NCI-H748 treated with DMSO at 0.1 percent for 48 hours (cell line): Measurements from ENCODE around the gene SSNA1.
A peak's percentile ranks its signal among the peaks of the same experiment; 100 is the strongest.

Experiments used
- DNase-seq: peaks from one replicate; lab custom pipeline; 2025; lab: John Stamatoyannopoulos, UW

The SSNA1 gene

DNA sequence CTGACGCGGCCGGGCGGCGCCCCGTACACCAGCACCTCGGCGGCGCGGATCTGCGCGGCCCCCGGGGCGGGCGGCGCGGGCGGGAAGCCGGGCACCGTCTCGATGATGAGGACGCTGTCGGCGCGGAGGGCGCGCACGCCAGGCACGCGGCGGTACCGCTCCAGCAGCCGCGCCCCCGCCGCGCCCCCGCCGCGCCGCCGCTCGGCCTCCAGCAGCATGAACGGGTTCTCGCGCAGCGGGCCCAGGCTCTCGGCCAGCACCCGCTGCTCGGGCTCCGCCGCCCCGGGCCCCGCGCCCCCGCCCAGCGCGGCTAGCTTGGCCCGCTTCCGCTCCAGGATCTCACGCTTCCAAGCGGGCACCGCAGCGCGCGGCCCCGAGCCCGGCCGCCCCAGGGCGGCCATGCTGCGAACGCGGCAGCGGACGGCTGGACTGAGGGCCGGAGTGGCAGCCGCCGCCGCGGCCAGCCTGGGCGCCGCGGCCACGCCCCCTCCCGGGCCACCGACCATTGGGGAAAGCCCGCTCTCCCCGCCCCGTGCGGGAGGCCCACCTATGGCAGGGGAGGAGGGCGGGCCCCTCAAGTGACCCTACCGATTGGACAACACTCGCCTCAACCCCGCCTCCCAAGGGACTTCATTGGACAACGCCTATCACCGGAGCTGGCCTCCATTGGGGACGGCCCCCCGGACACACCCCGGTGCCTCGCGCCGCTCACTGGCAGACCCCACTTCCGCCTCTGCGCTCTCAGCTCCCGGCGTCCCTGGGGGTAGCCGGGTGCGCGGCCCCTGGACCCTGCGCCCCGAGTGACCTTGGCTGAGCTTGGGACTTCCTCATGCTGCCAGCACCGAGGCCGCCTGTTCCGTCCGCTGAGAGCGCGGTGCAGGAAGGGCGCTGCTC is 12.1 kb downstream of the SSNA1 start, which contains the start of gene TPRN:
TPRN (minus strand) TSS at position 431 of the 894 bp plus-strand sequence; CDS start at position 401, 30 bp downstream.
- DNase-seq, result peak; percentile 98

DNA sequence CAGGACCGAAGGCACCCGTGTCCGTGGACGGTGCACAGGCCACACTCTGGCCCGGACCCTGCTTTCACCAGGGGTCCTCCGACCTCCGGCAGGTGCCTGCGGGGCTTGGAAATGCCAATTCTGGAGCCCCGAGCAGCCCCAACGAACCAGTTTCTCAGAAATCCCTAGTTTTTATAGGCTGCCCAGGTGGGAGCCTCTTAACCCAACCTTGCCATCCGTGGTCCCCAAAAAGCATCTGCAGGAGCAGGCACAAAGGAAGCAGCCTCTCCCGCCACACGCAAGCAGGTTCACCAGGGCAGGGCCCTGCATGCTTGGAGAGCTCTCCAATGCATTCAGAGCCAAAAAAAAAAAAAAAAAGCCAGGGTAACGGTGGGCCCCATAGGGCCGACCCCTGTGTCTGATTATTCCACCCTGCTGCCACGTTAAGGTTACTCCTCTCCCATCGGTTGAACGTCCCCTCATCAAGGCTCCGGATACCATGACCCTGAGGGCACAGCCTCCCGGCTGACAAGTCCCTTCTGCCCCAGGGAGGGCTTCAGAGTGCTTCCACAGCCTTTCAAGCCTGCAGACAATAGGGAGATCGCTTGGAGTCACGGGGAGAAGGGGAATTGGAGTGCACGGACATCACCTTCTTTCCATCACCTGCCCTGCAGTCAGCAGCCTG is 12.9 kb downstream of the SSNA1 start:
- no peak for DNase-seq

DNA sequence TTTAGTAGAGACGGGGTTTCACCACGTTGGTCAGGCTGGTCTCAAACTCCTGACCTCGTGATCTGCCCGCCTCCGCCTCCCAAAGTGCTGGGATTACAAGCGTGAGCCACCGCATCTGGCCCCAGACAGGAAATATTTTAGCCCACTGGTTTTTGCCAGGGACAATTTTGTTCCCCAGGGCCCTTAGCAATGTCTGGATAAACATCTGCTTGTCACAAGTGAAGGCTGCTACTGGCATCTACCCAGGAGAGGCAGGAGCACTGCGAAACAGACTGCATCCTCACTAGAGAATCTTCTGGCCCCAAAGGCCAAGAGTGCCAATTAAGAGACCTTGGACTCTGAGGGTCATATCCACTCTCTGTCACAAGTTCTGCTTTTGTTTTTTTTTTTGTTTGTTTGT is 14.5 kb downstream of the SSNA1 start:
- no peak for DNase-seq

DNA sequence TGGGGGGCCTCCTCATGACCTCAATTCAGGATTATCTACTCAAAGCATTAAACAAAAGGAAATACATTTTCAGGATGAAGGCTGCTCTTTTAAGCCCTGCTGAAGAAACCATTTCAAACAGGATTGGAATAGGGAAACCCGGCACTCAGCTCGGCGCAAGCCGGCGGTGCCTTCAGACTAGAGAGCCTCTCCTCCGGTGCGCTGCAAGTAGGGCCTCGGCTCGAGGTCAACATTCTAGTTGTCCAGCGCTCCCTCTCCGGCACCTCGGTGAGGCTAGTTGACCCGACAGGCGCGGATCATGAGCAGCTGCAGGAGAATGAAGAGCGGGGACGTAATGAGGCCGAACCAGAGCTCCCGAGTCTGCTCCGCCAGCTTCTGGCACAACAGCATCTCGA is 16.3 kb downstream of the SSNA1 start:
- no peak for DNase-seq

DNA sequence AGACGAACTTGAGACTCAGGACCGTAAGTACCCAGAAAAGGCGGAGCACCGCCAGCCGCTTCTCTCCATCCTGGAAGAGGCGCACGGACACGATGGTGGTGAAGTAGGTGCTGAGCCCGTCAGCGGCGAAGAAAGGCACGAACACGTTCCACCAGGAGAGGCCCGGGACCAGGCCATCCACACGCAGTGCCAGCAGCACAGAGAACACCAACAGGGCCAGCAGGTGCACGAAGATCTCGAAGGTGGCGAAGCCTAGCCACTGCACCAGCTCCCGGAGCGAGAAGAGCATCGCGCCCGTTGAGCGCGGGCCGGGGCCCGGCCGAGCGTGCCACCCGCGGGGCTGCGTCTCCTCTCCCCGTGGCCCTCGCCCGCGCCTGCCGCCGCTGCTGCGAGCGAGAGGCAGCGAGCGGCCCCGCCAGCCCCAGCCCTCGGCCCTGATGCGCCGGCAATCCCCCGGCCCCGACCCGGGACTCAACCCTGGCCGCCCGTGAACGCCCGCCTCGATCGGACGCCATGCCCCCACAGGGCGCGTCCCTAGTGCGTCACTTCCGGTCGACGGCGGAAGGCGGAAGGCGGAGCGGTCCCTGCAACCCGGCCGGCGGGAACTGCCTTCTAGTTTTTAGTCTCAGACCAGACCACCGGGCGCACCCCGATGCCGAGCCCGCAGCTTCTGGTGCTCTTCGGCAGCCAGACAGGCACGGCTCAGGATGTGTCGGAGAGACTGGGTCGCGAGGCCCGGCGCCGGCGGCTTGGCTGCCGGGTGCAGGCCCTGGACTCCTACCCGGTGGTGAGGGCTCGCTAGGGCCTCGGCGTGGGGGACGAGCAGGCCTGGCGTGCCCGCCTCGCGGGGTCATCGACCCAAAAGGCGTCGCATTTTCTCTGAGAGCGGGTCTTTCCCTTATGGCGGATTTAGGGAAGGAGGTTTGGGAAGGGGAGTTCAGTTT is 16.9 kb downstream of the SSNA1 start, which contains the start of the genes NDOR1 and TMEM203:
NDOR1 (plus strand) TSS at position 575 of the 944 bp plus-strand sequence; CDS start at position 653, 78 bp downstream.
TMEM203 (minus strand) TSS at position 523 of the 944 bp plus-strand sequence; CDS start at position 289, 234 bp downstream.
- peak; percentile 44 for DNase-seq

DNA sequence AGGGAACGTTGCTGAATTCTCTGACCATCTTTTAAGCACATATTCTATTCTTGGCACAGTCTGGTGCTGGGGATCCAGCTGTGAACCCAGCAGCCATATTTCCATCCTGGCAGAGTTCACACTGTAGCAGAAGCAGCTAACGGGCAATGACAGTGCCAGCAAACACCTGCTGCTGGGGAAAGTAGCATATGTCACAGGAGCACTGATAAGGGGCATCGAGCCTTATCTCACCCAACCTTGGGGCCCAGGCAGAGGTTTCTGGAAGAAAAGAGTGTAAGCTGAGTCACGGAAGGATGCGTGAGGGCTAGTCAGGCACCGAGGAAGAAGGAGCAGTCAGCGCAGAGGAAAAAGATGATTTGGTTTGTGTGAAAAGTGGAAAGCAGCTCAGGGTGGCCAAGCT is 18.1 kb downstream of the SSNA1 start:
- no peak for DNase-seq

DNA sequence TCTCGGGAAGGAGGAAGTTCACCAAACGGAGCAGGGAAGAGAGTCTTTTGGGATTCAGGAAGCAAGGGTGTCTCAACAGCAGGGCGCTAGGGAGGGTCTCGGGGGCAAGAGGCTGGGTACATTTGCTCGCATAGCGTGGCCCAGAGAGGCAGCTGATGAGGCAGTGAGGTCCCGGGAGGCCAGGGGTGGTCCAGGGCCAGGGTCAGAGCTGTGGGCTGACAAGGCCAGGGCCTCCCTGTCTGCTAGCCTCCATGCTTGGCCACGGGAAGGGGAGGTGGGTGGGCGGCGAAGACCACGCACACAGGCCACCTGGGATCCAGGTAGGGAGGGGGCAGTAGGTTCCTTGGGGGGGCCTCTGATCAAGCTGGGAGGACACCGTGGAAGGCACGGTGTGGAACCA is 23.1 kb downstream of the SSNA1 start:
- no peak for DNase-seq

DNA sequence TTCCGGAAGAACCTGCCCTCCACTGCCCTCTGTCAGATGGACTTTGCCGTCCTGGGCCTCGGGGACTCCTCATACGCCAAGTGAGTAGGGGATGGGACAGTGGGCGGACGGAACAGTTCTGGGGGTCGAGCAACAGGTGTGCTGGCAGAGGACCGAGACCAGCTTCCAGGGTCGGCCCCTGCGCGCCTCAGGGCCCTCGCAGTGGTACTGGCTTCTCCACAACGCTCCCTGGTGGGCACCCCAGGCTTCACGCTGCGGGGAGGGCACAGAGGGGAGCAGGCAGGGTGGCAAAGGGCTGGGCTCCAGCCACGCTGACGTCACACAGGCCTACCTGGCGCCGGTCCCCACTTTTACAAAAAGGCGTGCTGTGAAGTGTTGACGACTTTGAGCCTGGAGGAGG is 24.0 kb downstream of the SSNA1 start:
- DNase-seq, result no peak

DNA sequence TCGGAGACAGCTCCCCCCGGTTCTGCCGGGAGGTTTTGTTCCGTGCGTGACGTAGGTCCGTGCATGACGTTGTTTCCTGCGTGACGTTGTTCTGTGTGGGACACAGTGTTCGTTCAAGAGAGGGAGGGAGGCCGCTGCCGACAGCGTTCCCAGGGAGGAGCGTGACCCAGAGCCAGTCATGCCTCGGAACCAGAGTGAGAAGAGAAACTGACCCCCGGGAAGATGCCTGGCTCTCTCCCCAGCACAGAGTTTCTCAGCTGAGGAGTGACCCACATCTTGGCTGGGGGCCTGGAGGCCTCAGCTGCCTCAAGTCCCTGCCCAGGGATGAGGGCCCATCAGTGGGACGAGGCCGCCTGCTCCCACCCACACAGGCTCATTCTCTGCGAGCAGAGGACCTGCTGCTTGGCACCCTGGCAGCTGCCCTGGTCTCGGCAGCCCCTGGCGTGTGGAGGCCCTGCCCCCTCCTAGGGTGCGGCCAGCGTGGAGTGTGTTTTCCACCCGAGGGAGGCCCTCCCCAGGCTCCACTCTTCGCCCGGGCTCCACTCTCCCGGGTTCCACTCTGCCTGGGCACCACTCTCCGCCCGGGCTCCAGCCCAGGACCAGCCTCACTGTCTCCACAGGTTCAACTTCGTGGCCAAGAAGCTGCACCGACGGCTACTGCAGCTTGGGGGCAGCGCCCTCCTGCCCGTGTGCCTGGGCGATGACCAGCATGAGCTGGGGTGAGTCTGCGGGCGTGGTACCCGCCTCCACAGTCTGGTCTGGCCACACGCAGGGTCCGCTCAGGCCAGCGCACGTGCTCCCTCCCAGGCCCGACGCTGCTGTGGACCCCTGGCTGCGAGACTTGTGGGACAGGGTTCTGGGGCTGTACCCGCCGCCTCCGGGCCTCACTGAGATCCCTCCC is 24.9 kb downstream of the SSNA1 start:
- DNase-seq, result no peak

DNA sequence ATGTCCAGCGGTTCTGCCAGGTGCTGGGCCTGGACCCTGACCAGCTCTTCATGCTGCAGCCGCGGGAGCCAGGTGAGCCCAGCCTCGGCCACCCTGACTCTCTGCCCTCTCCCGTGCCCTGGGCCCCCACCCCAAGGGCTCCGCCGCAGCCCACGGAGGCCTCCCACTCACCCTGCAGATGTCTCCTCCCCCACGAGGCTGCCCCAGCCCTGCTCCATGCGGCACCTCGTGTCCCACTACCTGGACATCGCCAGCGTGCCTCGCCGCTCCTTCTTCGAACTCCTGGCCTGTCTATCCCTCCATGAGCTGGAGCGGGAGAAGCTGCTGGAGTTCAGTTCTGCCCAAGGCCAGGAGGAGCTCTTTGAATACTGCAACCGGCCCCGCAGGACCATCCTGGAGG is 26.1 kb downstream of the SSNA1 start:
- DNase-seq, result no peak

DNA sequence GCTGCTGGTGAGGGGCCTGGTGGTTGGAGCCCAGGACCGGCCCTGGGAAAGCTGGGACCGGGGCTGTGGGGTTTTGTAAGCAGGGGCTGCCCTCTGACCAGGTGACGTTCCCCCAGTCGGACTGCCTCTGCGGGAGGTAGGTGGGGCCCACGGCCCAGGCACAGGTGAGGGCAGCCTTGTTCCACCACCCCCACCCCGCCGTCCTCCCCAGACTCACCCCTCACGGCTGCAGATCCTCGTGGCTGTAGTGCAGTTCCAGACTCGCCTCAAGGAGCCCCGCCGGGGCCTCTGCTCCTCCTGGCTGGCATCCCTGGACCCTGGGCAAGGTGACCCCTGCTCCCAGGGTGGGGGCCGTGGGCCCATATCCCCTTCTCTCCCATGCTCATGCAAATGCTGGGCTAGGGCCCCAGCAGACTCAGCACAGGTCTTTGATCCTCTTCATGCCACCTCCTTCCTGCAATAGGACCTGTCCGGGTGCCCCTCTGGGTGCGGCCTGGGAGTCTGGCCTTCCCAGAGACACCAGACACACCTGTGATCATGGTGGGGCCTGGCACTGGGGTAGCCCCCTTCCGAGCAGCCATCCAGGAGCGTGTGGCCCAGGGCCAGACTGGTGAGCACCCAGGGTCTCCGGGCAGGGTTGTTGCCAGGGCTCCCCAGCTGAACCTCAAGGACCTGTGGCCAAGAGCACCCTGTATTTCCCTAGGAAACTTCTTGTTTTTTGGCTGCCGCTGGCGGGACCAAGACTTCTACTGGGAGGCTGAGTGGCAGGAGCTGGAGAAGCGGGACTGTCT is 26.9 kb downstream of the SSNA1 start:
- no peak for DNase-seq

DNA sequence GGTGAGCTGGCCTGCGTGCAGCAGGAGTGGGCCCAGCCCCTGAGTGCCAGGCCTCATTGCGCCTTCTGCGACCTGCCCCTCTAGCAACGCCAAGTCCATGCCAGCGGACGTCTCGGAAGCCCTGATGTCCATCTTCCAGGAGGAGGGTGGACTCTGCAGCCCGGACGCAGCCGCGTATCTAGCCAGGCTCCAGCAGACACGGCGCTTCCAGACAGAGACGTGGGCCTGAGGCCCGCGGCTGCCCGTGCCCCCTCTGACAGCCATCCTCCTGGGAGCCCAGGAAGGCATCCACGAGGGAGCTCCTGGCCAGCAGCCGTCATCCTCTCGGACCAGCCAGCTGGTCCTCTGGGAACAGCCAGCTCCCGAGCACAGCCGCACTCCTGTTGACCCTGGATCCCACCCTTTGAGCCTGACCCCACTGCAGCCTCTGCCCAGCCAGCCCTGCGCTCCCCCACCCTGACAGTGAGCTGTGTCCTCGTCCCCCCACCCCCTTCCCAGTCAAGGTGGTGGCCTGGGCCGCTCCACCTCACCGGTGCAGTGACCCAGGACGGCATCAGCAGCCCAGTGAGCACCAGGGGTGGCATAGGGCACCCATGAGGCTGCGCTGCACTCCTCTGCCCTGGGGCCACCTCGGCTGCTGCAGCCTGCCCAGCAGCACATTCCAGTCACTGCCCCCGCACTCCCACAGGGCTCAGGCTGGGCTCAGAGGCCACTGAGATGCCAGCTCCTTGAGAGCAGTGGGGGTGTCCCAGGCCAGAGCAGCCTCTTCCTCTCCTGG is 27.9 kb downstream of the SSNA1 start:
- DNase-seq, result no peak

DNA sequence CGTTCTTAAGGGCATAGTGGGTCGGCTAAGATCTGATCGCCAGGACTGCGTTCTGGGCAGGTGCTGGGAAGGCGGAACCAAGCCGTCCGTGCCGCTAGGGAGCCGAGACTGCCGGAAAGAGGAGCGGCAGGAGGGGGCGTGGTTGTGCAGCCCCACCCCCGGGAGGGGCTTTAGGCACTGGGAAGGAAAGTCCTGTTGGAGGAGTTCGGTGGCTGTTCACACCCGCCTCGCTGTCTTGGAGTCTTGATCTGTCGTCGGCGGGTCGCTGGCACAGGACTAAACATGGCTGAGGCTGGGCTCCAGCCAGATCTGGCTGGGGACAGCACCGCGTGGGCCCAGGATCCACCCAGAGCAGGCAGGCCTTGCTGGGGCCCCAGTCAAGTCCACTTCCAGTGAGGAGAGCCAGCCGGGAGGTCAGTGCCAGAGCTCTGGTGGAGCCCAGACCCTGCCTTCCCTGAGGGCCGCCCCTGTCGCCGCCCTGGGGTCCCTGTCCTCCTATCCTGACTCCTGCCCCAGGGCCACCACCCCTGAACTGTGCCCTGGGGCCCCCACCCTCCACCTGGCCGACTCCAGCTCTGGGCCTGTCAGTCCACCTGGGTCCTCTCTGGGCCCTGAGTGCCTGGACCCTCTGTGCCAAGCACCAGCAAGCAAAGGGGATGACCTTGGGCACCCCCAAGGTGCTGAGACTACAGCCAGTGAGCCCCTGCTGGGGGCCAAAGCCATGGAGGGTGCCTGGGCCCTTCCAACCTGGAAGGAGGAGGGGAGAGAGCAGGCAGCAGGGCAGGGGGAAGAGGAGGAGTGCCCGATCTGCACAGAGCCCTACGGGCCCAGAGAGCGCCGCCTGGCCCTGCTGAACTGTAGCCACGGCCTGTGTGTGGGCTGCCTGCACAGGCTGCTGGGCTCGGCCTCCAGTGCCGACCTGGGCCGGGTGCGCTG is 29.1 kb downstream of the SSNA1 start:
- DNase-seq, result no peak

DNA sequence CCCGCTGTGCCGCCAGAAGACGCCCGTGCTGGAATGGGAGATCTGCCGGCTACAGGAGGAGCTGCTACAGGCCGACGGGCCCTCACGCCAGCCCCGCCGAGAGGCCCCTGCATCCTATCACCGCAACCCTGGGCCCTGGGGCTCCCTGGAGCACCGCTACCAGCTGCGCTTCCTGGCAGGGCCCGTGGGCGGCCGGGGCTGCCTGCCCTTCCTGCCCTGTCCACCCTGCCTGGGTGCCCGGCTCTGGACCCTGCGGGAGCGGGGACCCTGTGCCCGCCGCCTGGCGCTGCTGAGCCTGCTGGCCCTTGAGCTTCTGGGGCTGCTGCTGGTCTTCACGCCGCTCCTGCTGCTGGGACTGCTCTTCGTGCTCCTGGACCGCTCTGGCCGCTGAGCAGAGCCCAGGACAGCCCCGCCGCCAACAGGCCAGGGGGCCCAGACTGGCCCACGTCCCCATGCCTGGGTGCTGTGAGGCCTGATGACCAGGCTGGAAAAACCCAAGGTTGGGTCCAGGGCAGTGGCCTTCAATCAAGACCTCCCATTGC is 29.8 kb downstream of the SSNA1 start:
- DNase-seq, result no peak

DNA sequence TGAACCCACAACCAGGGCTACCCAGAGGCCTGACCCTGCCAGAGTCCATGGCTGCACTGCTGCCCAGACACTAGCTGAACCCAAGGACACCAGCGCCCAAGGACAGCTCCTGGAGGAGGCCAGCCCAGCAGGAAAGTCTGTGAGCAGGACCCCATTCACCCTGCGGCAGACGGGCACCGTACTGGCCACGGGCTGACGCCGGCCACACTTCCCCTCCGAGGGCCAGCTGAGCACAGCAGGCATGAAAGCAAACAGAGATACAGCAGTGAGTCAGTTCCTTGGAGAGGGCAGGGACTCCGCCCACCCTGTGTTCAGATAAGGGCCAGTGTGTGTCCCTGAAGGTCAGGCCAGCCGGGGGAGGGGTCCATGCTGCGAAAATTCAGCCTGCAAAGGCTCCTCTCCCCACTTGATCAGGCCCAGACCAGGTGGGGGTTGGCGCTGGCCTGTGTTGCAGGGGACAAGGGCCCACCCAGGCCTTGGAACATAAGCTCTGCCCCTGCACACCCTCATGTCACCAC is 30.3 kb downstream of the SSNA1 start:
- DNase-seq, result no peak

DNA sequence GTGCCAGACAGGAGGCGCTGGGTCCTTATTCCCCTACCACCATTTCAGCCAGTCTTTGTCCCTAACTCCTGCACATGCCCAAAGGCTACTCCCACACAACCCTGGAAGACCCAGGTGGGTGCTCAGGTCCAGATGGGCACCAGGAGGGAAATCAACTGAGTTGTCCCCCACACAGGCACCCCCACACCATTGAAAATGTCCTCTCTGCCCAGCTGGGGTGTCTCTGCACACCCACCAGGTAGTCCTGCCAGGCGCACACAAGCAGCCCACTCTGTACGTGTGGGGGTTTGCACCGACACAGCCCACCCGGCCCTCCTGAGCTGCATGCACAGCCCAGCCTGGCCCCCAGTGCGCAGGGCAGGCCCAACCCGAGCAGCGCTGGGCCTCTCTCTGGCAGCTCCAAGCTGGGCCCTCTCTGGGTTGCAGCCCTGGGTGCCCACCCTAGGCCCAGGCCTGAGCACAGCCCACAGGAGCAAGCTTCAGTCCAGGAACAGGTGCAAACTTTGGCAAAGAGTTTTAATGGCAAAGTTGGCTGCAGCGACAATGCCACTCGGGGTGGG is 31.4 kb downstream of the SSNA1 start:
- DNase-seq, result no peak
